GM21737 (cell line): ENCODE measurements around the gene TSKU.

ENCODE experiments used
- ATAC-seq: cut with Tn5 transposase; IDR thresholded peaks from one replicate; pipeline ENCODE4 v1.9.1; 2021; ENCODE audit warnings: mild to moderate bottlenecking, moderate library complexity; ENCODE audit not compliant: unreplicated experiment

TSKU gene

DNA sequence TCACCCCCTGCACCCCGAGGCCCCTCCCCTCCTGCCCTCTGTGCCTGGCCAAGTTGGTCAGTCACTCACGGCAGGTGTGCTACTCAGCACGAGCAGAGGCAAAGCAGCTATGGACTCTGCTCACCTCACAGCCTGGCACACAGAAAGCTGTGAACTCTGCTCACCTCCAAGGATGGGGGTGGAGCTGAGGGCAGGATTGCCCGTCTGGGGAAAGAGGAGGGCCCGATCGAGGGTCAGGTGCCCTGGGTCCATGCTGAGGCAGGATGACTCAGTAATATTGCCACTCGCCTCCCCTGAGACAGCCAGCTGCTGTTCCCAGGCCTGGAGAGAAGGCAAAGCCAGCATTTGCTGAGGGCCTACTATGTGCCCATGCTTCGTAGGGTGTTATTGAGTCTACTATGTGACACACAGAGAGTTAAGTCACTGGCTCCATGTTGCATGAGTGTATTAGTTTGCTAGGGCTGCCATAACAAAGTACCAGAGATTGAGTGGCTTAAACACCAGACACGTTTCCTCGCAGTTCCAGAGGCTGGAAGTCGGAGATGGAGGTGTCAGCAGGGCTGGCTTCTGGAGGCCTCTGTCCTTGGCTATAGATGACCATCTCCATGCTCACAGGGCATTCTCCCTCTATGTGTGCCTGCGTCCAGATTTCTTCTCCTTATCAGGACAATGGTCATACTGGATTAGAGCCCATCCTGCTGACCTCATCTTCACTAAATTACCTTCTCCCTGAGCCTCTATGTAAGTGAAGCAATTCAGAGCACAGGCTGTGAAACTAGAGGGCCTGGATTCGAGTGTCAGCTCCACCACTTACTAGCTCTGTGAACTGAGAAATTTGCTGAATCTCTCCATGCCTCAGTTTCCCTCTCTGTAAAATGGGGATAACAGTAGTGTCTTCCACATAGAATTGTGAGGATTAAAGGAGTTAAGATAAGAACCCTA lies 13.2 kb upstream of the TSKU start:
- ATAC-seq = no peak

DNA sequence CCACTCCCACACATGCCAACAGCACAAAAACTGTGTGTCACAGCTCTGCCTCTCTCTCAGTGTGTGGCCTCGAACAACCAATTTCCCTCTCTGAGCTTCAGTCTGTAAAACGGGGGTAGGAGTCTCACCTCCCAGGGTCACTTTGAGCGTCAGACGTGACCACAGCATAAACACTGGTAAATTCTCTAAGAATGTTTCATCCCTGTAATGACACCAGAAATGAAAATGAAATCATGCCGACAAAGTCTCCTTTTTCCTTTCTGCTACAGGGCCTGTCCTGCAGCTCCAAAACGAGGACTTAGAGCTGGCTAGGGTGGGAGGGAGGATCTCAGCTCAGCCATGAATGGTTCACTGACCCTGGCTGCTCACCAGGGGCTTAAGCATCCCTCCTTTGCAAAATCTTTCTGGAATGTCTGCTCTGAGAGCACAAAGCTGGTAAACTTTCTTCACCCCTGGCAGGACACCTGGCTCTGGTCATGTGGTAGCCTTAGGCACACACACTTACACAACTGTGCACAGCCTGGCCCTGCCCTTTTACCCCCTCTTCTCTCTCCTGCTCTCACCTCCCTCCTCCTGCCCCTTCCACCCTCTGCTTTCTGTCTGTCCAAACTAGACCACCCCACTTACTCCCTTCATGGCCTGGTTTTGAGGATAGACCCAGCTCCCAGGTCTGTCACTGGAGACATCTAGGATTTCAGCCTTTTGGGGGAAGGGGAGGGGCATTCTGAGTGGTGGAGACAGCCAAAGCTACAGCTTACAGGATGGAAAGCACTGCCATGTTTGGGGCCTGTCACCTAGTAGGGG lies 12.3 kb upstream of the TSKU start:
- ATAC-seq = no peak

DNA sequence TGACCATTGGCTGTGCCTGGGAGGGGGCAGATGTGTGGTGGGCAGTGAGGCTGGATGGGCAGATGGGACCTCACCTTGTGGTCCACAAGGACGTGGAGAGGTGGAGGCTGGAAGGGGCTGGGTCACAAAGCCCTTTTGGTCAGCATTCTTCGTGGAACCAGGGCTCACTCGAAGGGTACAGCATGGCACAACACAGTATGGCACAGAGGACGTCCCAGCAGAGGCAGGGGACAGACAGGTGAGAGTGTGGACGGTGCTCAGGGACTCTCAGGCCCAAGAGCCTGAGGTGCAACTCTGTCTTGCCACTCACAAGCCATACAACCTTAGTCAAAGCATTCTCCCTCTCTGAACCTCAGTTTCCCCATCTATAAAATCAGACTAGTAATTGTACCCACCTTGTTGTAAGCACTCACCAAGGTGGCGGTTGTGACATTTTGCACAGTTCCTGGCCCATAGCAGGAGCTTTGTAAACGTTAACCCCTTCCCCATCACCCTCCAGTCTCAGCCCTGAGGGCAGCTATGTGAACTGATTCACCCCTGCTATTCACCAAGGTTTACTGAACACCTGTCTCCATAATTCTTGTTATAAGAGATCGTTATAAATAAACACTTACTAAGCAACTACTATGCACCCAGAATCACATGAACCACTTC lies 11.6 kb upstream of the TSKU start:
- ATAC-seq = no peak

DNA sequence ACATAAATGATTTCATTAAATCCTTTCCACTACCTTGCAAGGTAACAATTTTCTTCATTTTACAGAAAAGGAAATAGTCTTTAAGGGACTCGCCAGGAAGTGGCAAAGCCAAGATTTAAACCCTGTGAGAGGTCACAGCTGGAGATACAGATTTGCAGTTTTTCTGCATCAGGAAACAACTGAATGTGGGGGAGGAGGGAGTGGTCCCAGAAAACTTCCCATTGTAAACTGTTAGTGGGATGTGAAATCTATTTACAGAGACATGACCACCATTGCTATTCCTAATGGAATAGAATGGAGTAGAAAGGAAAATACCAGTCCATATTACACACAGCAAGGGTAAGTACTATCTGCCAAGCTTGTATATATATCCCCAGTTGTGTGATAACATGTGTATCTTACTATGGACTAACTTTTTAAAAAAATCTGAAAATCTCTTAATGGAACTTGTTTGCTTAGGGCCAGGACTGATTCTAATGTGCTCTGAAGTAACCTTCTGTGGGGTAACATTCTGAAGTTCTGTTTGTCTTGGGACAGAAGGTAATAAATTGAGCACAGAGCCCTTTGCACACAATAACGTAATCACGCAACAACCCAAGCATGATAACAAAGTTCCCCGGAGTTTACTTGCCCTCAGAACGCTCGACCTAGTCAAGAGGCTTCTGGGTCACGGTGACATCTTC lies 10.9 kb upstream of the TSKU start:
- no peak for ATAC-seq

DNA sequence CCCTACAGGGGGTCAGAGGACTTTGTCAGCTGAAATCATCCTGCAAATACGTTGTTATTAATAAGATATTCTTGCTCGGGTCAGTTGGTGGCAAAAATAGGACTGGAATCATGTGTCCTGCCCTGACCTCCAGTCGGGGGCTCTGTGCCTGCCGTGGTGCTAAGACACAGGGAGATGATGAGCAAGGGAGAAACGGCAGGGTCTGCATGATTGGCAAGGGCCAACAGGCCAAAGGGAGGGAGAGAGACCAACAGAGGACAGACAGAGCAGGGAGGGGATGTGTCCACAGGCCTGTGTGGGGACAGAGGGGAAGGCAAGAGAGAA lies 10.4 kb upstream of the TSKU start:
- no peak for ATAC-seq

DNA sequence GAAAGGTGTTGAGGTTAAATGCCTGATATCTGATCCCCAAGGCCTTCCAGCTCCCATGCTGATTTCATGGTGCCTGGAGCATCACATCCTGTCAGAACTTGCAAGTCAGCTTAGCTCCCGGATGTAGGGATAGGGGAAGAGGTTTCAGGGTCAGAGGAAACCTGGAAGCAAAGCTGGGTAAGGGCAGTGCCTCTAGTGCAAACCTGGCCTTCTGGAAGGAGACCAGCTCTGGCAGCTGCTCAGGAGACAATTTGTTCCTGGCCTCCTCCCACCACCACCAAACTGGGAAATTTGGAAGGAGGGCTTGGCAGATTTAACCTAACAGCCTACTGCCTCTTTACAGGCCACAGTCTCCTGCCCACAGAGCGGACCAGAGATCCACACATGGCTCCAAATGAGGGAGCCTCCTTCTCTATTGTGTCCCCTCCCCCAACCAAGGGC lies 9.2 kb upstream of the TSKU start:
- ATAC-seq = no peak

DNA sequence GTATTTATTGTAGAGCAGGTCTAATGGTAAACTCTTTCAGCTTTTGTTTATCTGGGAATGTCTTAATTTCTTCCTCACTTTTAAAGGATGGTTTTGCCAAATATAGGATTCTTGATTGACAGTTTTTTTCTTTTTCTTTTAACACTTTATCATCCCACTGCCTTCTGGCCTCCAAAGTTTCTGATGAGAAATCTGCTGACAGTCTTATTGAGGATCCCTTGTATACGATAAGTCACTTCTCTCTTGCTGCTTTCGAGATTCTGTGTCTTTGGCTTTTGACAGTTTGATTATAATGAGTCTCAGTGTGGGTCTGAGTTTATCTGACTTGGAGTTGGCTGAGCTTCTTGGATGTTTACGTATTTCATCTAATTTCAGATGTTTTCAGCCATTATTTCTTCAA lies 6.7 kb upstream of the TSKU start:
- no peak for ATAC-seq

DNA sequence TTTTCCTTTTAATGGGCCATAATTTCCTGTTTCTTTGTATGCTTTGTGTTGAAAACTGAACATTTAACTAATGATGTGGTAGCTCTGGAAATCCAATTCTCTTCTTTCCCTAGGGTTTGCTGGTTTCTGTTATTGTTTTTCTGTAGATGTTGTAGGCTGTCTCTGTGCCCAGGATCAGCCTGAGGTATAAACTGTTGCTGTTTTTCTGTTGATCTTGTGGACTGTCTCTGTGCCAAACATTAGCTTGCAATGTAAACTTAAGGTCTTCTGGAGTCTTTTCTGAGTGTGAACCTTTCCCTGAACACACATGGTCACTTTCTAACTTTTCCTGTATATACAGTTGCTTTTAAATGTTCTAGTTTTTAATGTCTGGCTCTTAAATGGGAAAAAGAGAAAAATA lies 5.9 kb upstream of the TSKU start:
- ATAC-seq = no peak

DNA sequence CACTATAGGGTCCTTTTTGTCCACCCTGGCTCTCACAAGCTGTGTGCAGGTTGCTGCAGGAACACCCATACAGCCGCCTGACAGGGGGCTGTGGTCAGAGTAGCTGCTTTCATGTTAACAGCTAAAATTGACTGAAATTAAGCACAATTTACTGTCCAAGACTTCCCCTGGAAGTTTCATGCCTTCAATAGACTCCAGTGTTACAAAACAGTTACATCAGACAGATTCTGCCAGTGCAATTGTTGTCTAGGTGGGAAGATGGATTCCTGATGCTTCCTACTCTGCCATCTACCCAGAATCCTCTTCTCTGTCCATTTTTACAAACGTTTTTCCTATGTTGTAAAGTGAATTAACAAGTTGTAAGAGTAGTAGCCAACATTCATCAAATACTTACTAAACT lies 5.3 kb upstream of the TSKU start:
- no peak for ATAC-seq

DNA sequence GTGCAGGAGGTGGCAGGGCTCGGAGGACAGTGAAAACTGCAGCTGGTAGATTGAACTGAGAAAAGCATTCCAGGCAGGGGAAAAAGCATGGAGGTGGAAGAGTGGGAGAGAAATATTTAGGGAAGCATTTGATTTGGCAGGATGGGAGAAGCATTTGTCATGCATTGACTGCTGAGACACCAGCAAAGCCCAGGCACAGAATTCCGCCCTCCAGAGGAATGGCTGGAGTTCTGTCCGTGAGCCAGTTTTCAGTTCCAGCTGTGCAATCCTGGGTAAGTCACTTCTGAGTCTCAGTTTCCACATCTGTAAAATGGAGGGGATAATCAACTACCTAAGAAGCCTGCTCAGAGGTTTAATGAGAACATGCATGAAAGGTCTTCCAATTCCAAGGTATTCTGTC lies 4.3 kb upstream of the TSKU start:
- no peak for ATAC-seq

DNA sequence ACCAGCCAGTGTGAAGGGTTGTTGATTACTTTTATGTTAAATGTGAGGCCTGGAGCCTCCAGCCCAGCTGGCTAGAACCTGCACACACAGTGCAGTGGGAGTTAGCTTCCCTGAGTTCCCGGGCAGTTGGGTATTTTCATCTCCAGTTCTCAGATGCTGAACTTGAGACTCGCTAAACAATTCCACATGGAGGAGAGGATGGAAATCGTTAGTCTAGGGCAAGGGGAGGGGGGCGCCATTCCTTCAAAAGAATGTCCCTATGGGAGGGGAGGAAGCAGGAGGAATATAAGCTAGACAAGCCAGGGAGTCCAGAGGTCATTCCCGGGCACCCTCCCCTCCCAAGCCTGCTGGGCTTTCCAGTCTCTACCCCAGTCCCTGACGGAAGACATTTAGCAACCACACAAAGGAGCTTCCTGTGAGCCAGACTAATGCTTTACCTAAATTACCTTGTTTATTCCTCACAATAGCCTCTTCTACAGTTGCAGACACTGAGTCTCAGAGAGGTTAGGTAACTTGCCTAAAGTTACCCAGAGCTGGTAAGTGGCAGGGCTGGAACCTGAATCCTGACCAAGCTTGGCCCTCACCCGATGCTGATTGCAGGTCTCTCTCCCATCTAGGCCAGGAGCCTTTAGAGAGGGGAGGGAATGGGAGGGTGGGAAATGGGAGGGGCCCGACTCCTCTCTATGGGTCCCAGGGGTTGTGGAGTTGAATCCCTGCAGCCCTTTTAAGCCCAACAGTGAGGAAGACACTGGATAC lies 1.9 kb upstream of the TSKU start:
- no peak for ATAC-seq

DNA sequence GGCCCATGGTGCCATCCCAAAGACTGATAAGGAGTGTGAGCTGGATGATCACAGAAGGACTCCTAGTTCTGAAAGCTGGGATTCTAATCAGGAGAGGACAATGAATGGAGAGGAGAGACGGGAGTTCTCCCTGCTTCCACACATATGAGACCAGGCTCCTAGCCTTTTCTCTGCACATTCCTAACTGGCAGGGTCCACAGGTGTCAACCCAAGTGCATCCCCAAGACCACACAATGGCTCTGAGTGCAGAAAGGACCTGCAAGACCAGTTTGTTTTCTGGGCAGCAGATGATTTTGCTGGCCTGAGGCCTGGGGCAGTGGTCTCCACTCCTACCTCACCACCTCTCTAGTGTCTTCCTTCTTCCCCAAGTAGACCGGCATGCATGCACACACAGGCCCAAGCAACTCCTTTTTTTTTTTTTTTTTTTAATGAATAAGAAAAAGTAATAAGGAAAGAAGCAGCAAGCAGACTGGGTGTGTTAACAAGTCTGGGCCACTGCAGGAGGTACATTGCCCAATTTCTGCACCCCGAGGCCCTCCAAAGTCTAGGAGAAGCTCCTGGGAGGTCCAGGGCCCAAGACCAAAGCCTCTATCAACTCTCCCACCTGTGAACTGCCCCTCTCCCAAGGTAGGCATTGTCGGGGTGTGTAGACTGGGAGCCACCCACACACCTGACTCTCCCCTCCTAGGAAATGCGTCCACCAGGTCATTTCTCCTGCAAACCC lies 1.2 kb upstream of the TSKU start:
- no peak for ATAC-seq

DNA sequence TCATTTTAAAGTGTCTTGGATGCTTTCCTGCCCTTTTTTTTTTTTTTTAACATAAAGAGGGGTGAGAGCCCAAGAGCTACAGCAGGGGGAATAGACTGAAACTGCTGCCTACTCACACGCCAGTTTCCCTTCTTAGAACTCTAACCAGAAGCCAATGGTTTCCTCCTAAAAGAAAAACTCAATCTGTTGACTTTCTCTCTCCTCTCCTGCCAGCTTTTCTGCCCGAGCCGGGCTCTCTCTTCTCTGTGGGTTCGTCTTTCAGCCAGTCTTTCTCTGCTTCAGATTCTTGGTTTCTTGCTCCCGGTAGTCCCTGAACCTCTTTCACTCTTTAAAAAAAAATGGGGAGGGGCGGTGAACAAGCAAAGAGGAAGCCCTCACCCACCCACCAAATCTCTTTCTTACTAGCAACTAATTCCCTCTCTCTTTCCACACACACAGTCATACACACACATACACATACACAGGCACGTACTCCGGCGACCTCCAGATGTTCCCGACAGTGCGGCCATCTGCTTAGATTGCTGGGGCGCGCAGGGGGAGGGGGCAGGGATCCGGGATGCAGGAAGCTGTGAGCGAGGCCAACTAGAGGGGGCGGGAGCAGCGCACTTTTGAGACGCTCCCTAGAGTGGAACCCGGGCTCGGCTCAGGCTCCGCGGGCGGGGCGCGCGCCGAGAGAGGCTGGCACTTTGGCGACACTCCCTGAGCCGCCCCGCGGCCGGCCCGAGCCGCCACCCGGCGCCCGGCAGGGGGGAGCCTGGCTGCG lies 444 bp upstream of the TSKU start:
- no peak for ATAC-seq

DNA sequence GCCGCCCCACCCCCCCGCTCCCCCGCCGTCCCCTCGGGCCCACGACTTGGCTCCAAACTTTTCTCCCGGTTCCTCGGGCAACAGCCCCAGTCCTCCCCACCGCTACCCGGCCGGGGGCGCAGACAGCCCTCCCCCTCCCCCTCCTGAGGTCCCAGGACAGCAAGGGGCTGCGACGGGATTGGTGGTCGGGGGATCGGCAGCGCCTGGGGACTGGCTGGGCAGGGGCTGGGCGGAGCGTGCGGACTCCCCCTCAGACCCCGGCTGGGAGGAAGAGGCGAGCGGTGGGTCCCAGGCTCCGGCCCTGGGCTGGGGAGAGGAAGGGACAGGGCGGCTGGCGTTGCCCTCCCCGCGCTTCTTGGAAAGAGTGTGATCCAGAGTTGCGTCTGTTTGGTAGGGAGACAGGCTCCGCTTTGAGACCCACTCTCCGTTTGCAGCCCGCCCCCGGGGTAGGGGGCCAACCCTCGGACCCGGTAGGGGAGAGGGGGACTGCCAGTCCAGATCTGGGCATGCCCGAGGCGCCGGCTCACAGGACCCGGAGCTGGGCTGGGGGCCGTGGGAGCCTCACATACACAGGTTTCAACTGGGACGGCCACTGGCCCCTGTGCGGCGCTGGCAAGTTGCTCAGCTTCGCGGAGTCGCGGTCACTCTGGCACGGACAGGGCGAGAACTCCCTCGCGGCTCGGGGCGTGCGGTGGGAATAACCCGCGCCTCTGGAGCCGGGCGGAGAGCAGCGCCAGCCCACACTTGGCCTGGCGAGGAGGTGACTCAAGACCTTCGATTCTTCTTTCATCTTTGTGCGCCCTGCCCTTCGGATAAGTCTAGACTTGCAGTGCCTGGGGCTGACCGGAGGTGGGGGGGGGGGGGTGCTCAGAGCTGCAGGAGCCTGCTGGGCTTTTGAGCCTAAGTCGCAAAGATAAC lies 999 bp downstream of the TSKU start:
- no peak for ATAC-seq

DNA sequence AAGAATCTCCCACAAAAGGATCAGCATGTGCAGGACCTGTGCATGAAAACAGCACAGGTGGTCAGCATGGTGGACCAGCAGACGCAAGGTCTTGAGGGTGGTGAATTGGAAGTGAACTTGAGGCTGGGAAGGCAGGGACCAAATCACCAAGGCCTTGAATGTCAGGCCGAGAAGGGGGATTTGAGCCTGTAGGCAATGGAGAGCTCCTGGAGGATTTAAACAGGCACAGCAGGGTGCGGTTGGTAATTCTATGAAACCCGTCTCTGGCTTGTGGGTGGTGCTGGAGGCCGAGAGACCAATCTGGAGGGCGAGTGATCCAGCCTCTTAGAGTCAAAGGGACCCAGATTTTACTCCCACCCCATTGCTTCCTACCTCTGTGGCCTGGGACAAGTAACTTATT lies 2.4 kb downstream of the TSKU start:
- ATAC-seq = no peak

DNA sequence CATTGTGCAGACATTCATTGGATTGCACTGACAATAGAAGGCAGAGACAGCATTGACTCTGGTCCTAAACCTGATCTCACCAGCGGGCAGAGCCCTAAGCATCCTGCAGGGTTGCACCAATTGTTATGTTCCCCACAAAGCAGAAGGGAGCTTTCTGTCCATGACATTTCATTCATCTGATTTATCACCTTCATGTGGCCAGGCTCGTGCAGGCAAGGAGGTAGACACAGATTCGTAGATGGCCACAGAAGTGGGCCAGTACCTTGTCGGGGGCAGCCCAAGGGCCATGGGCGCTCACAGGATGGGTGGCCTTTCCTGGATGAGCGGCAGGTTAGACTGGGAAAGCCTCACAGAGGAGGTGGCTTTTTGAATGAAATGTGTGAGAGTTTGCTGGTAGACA lies 2.9 kb downstream of the TSKU start:
- ATAC-seq = no peak

DNA sequence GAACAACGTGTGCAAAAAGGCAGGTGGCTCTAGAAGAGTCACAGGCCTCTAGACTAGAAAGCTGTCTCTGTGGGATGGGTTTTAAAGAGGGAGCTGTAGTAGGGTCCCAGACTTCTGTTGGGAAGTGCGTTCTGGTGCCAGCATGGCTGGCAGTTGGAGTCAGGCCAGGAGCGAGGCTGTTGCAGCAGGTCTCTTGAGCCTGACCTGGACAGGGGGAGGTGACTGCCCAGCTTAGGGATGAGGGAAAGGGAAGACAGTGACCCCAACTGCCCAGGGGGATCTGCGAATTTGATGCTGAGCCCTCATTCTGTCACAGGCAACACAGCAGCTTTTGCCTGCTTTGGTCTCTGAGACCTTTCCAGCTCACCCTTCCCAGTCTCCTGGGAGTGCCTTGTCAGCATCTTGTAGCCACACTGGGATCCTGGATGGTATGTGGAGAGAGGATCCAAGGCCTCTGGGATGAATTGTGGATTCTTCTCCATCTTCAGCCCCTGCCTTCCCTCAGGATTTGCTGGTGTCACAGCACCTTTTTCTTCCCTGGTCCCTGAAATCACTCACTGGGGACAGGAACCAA lies 3.4 kb downstream of the TSKU start:
- ATAC-seq = no peak

DNA sequence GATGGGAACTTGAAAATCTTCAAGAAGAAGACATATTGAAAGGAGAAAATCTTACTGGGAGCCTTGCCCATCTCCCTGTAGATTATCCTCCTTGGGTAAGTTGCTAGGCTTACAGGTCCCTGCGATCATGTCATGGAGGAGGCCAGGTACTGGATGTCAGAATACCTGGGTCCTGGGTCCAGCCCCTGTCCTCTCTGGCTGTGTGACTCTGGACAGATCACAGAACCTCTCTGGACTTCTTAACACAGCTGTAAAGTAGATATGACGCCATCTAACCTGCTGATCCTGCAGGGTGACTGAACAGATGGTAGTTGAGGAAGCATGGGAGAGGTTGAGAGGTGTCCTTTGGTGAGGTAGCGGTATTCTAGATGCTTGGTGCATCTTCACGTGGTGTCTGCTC lies 4.1 kb downstream of the TSKU start:
- ATAC-seq = no peak
